CD14-positive monocyte (primary cell): ENCODE results near the gene THRB. TPM values are rescaled to one million over a fixed set of nuclear protein-coding genes. Genes with fewer than 3 reads are reported as not detected.

Experiments used
- DNase-seq, 3 donors: peaks; one replicate each; pipeline ENCODE4 v3.0.0-alpha.2; 2011 to 2022
- H2AFZ ChIP-seq: 2 replicates; pipeline ENCODE4 v1.6.0; 2012; ENCODE audit warnings: mild to moderate bottlenecking, low read depth, low read length, inconsistent platforms; ENCODE audit not compliant: insufficient read depth, poor library complexity, severe bottlenecking
- H3K27ac ChIP-seq, 2 donors: 1 replicate in 1 of 2; 2 replicates in 1 of 2; pipeline ENCODE4 v1.5.1; 2012 to 2013; ENCODE audit warnings: low read length in 2 of 2, control low read depth in 1 of 2, inconsistent platforms in 1 of 2, low read depth in 1 of 2, mild to moderate bottlenecking in 1 of 2
- H3K27me3 ChIP-seq, 2 donors: one replicate each; pipeline versions ENCODE4 v1.6.0 to v1.6.1; 2011 to 2013; ENCODE audit warnings: low read length in 2 of 2; ENCODE audit not compliant: control insufficient read depth in 2 of 2, insufficient read depth in 2 of 2
- H3K36me3 ChIP-seq, 2 donors: replicated peaks in 1 of 2; 1 replicate in 1 of 2; 2 replicates in 1 of 2; pipeline versions ENCODE4 v1.5.1 to v1.6.1; 2012 to 2013; ENCODE audit warnings: low read length in 2 of 2, control low read depth in 1 of 2, inconsistent platforms in 1 of 2, mild to moderate bottlenecking in 1 of 2; ENCODE audit not compliant: insufficient read depth in 2 of 2, control insufficient read depth in 1 of 2
- H3K4me1 ChIP-seq, 2 donors: 1 replicate in 1 of 2; 2 replicates in 1 of 2; pipeline versions ENCODE4 v1.5.1 to v1.6.1; 2012 to 2013; ENCODE audit warnings: low read length in 2 of 2, control low read depth in 1 of 2, inconsistent platforms in 1 of 2, mild to moderate bottlenecking in 1 of 2, moderate library complexity in 1 of 2; ENCODE audit not compliant: insufficient read depth in 2 of 2, control insufficient read depth in 1 of 2
- H3K4me2 ChIP-seq: replicated peaks from 2 replicates; pipeline ENCODE3; 2012; ENCODE audit warnings: low read length, moderate library complexity, mild to moderate bottlenecking; ENCODE audit not compliant: poor library complexity, severe bottlenecking; ENCODE audit errors: extremely low read depth
- H3K4me3 ChIP-seq, 3 experiments: fragments of 200-600 bp in 1 of 3; sonication (generic) in 1 of 3; replicated peaks in 1 of 3; 1 replicate in 2 of 3; 2 replicates in 1 of 3; pipeline ENCODE4 v1.5.1; 2011 to 2013; ENCODE audit warnings: low read length in 3 of 3, mild to moderate bottlenecking in 3 of 3, control low read depth in 2 of 3, low read depth in 2 of 3, inconsistent platforms in 1 of 3, moderate library complexity in 1 of 3
- H3K79me2 ChIP-seq: 2 replicates; pipeline ENCODE4 v1.6.0; 2012; ENCODE audit warnings: mild to moderate bottlenecking, control low read depth, inconsistent platforms, low read length, moderate library complexity; ENCODE audit not compliant: insufficient read depth
- H3K9ac ChIP-seq: 2 replicates; pipeline ENCODE4 v1.6.0; 2017; ENCODE audit warnings: low read length, mild to moderate bottlenecking; ENCODE audit not compliant: insufficient read depth, poor library complexity, severe bottlenecking
- H3K9me3 ChIP-seq, 2 donors: replicated peaks in 1 of 2; 1 replicate in 1 of 2; 2 replicates in 1 of 2; pipeline versions ENCODE4 v1.5.1 to v1.6.1; 2012 to 2013; ENCODE audit warnings: low read length in 2 of 2, control low read depth in 1 of 2; ENCODE audit not compliant: control insufficient read depth in 1 of 2, insufficient read depth in 1 of 2
- H4K20me1 ChIP-seq: 2 replicates; pipeline ENCODE4 v1.6.0; 2012; ENCODE audit warnings: mild to moderate bottlenecking, low read length, control low read depth, moderate library complexity; ENCODE audit not compliant: insufficient read depth
- H3K27ac Mint-ChIP-seq, 7 donors: one replicate each; pipeline ENCODE4 v1.8.0; 2020; ENCODE audit warnings: mild to moderate bottlenecking in 7 of 7, mixed read lengths in 7 of 7, moderate library complexity in 6 of 7, inconsistent platforms in 2 of 7
- H3K27me3 Mint-ChIP-seq, 3 donors: one replicate each; pipeline ENCODE4 v1.8.0; 2021 to 2022; ENCODE audit warnings: low read depth in 3 of 3, mild to moderate bottlenecking in 3 of 3, mixed read lengths in 3 of 3, moderate library complexity in 3 of 3, inconsistent platforms in 1 of 3
- H3K36me3 Mint-ChIP-seq, 2 donors: one replicate each; pipeline ENCODE4 v1.8.0; 2020; ENCODE audit warnings: mixed read lengths in 2 of 2, inconsistent platforms in 1 of 2, mild to moderate bottlenecking in 1 of 2
- H3K4me1 Mint-ChIP-seq: one replicate; pipeline ENCODE4 v1.8.0; 2020; ENCODE audit warnings: mild to moderate bottlenecking, mixed read lengths
- H3K4me3 Mint-ChIP-seq, 2 donors: one replicate each; pipeline ENCODE4 v1.8.0; 2020; ENCODE audit warnings: mild to moderate bottlenecking in 2 of 2, mixed read lengths in 2 of 2, moderate library complexity in 1 of 2
- H3K9me3 Mint-ChIP-seq, 7 donors: one replicate each; pipeline ENCODE4 v1.8.0; 2020 to 2022; ENCODE audit warnings: mixed read lengths in 7 of 7, mild to moderate bottlenecking in 6 of 7, moderate library complexity in 6 of 7, inconsistent platforms in 2 of 7
- WGBS: methylation state at CpG from one replicate; pipeline ENCODE4 v1.1.5; 2013; ENCODE audit warnings: missing lambda C conversion rate; ENCODE audit not compliant: insufficient coverage; 5-methylcytosine and 5-hydroxymethylcytosine counted together
- intact Hi-C, 2 donors: fragments of 100-400 bp; cut with micrococcal nuclease; formaldehyde crosslinking; loops; one replicate each; pipeline versions ENCODE4 v1.15.0 to v1.15.1; 2023
- polyA plus RNA-seq, 3 donors: library from polyadenylated mRNA; depleted of rRNA in 1 of 3; unstranded in 2 of 3; stranded (reverse) in 1 of 3; fragments of 300-500 nt in 2 of 3; fragments of >200 nt in 1 of 3; fragmentation: Illumina TruSeq in 2 of 3; gene quantifications; 1 replicate in 2 of 3; 2 replicates in 1 of 3; pipeline ENCODE4 v1.2.3, GENCODE V29; 2012 to 2021
- TF ChIP-seq, protein P1 (sequence below): fragments of 200-600 bp; IDR thresholded peaks from one replicate; pipeline ENCODE4 v1.8.0; 2022; ENCODE audit warnings: antibody characterized with exemption, mild to moderate bottlenecking

Gene THRB
- polyA plus RNA-seq, 3 donors = 0.05 TPM; not detected in 2

- Histone ChIP-seq H3K27me3 (peaks cover 54 to 63% of the 10 kb centered on the region in 2 donors), H3K4me3 (peak overlapping the region; percentile 43 to 78 (median 61)), H3K9ac (peak overlapping the region; percentile 62), H4K20me1 (no peaks in the 10 kb centered on the region), H3K4me2 (peak overlapping the region; percentile 91), H3K27ac (no peak overlapping the region), H2AFZ (peak overlapping the region; percentile 89), H3K4me1 (peaks cover 13 to 17% of the 10 kb centered on the region in 2 donors), H3K36me3 (no peaks in the 10 kb centered on the region), H3K79me2 (no peaks in the 10 kb centered on the region), H3K9me3 (peaks cover 0 to 6% of the 10 kb centered on the region in 2 donors)
- TF ChIP-seq, protein P1, sequence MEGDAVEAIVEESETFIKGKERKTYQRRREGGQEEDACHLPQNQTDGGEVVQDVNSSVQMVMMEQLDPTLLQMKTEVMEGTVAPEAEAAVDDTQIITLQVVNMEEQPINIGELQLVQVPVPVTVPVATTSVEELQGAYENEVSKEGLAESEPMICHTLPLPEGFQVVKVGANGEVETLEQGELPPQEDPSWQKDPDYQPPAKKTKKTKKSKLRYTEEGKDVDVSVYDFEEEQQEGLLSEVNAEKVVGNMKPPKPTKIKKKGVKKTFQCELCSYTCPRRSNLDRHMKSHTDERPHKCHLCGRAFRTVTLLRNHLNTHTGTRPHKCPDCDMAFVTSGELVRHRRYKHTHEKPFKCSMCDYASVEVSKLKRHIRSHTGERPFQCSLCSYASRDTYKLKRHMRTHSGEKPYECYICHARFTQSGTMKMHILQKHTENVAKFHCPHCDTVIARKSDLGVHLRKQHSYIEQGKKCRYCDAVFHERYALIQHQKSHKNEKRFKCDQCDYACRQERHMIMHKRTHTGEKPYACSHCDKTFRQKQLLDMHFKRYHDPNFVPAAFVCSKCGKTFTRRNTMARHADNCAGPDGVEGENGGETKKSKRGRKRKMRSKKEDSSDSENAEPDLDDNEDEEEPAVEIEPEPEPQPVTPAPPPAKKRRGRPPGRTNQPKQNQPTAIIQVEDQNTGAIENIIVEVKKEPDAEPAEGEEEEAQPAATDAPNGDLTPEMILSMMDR = no peak
- H3K4me1 Mint-ChIP-seq = peaks cover 20% of the 10 kb centered on the region
- peak overlapping the region; percentile 71 to 84 for H3K4me3 Mint-ChIP-seq
- no peak overlapping the region for H3K27ac Mint-ChIP-seq
- DNase-seq = peak; percentile 10 to 19 (median 17)
- peaks cover 0 to 16% (median 0%) of the 10 kb centered on the region in 7 donors for H3K9me3 Mint-ChIP-seq
- H3K36me3 Mint-ChIP-seq = peaks cover 0 to 4% of the 10 kb centered on the region in 2 donors
- H3K27me3 Mint-ChIP-seq = peaks cover 47 to 72% (median 52%) of the 10 kb centered on the region in 3 donors
- intact Hi-C loops = no loop called here
- WGBS = 1% methylated on average over 78 of the region's 79 CpGs
Measured at GRCh38 chr3:24521420-24522145, 26.9 kb upstream of the THRB start.

DNA sequence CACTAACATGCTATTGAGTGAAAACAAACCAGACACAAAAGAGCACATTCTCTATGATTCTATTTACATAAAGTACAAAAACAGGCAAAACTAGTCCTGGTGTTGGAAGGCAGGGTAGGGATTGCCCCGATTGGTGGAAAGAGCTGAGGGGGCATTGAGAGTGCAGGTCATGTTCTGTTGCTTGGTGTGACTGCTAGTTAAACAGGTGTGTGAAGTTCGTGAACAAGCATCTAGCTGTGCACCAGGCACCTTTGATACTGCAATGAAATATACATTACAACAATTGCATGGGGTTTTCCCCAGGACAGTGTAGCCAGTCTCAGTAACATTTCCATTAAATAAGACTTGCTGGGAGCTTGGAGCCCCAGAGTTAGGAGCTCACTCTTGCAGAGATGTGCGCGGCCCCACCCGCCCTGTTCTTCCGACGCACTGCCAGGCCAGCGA, 26.3 kb upstream of the THRB start:
- Histone ChIP-seq H2AFZ (peak overlapping the region; percentile 89), H3K4me1 (peaks cover 13 to 17% of the 10 kb centered on the region in 2 donors), H3K4me2 (peak overlapping the region; percentile 91), H3K27ac (no peak overlapping the region), H3K36me3 (no peaks in the 10 kb centered on the region), H3K9ac (peak overlapping the region; percentile 62), H3K9me3 (peaks cover 0 to 6% of the 10 kb centered on the region in 2 donors), H3K27me3 (peaks cover 54 to 63% of the 10 kb centered on the region in 2 donors), H4K20me1 (no peaks in the 10 kb centered on the region), H3K79me2 (no peaks in the 10 kb centered on the region), H3K4me3 (peak overlapping the region; percentile 43 to 78 (median 61))
- TF ChIP-seq, protein P1 = no peak
- Mint-ChIP-seq H3K4me3 (peak overlapping the region; percentile 67 to 82), H3K4me1 (peaks cover 20% of the 10 kb centered on the region), H3K27me3 (peaks cover 47 to 70% (median 52%) of the 10 kb centered on the region in 3 donors), H3K36me3 (peaks cover 0 to 4% of the 10 kb centered on the region in 2 donors), H3K27ac (no peak overlapping the region), H3K9me3 (peaks cover 0 to 16% (median 0%) of the 10 kb centered on the region in 7 donors)
- DNase-seq = no peak
- WGBS = 0% methylated on average over 6 of the region's 8 CpGs
- intact Hi-C loops = no loop called here
